ENCODE data around the gene IFNA1.
"Not testable (repeated sequence)": the region's sequence is repeated elsewhere in the genome, so short reads cannot be mapped to it uniquely, and the experiment has no call there.

IFNA1 gene

GRCh38 chr9:21413151-21413550, 27.1 kb upstream of the IFNA1 start:
- H3K4me3 ChIP-seq, result no peak overlapping the region
- H3K27me3 ChIP-seq, result no peaks in the 10 kb centered on the region
- TF ChIP-seq Cebpa-rat (IDR thresholded peaks at IDR 0.05), result no peak
- no peaks in the 10 kb centered on the region for H3K9me3 ChIP-seq
- H4K20me1 ChIP-seq, result no peaks in the 10 kb centered on the region
- no peak overlapping the region for H3K9ac ChIP-seq
- peak overlapping the region; percentile 77 for H3K4me2 ChIP-seq
- no peak overlapping the region for H3K27ac ChIP-seq
- H3K4me1 ChIP-seq, result peaks cover 52% of the 10 kb centered on the region
- H3K36me3 ChIP-seq, result no peaks in the 10 kb centered on the region

- H3K9ac ChIP-seq, result no peak overlapping the region
- no peak for TF ChIP-seq Cebpa-rat (IDR thresholded peaks at IDR 0.05)
- H3K27me3 ChIP-seq, result no peaks in the 10 kb centered on the region
- peaks cover 57% of the 10 kb centered on the region for H3K4me1 ChIP-seq
- H3K4me2 ChIP-seq, result peak overlapping the region; percentile 77
- no peaks in the 10 kb centered on the region for H3K36me3 ChIP-seq
- no peaks in the 10 kb centered on the region for H4K20me1 ChIP-seq
- no peak overlapping the region for H3K4me3 ChIP-seq
- no peaks in the 10 kb centered on the region for H3K9me3 ChIP-seq
- H3K27ac ChIP-seq, result no peak overlapping the region
Observed at GRCh38 chr9:21413624-21414023, 26.6 kb upstream of the IFNA1 start.

GRCh38 chr9:21414220-21414940, 25.9 kb upstream of the IFNA1 start:
- Histone ChIP-seq H3K27me3 (no peaks in the 10 kb centered on the region), H3K27ac (no peak overlapping the region), H3K4me2 (peak overlapping the region; percentile 77), H3K4me3 (no peak overlapping the region), H3K9ac (no peak overlapping the region), H3K36me3 (no peaks in the 10 kb centered on the region), H4K20me1 (no peaks in the 10 kb centered on the region), H3K4me1 (peaks cover 58% of the 10 kb centered on the region), H3K9me3 (no peaks in the 10 kb centered on the region)
- TF ChIP-seq Cebpa-rat (IDR thresholded peaks at IDR 0.05), result no peak

DNA sequence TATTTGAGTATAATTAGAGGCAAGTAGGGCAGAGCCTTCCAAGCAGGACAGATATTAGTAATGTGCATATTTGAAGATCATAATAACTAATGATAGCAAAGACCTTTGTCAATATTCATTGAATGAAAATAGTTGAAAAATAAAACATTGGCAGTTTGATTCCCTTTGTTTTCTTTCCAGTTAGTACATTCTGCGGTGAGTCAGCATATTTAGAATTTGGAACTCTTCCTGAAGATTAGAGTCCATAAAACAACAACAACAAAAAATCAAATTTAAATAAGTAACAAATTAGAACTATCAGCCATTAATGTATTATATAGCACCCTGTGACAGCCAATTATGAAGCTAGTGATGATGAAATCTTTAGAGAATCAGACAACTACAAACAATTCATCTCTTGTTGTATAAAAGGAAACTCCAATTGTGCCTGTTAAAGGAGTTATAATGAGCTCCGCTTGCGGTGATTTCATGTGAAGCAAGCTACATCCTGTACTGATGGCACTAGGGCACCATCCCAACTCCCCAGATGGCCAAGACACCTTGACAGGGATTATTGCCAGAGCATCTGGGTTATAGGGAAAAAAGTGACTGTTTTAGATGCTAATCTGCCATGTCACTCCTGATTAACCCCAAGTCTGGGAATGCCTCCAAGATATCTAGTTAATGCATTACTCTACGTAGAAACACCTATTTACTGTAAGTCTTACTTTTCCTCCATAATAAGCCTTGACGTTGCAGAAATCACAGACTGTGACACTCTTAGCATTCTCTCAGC, 24.6 kb upstream of the IFNA1 start:
- H3K9ac ChIP-seq, result no peak overlapping the region
- H3K4me1 ChIP-seq, result peaks cover 66% of the 10 kb centered on the region
- H3K36me3 ChIP-seq, result no peaks in the 10 kb centered on the region
- H3K9me3 ChIP-seq, result no peaks in the 10 kb centered on the region
- H3K4me2 ChIP-seq, result no peak overlapping the region
- H3K27ac ChIP-seq, result no peak overlapping the region
- no peak for TF ChIP-seq Cebpa-rat (IDR thresholded peaks at IDR 0.05)
- no peaks in the 10 kb centered on the region for H3K27me3 ChIP-seq
- H3K4me3 ChIP-seq, result no peak overlapping the region
- H4K20me1 ChIP-seq, result no peaks in the 10 kb centered on the region

GRCh38 chr9:21428235-21428634, 12.0 kb upstream of the IFNA1 start:
- Histone ChIP-seq H3K27me3 (no peaks in the 10 kb centered on the region), H3K9ac (no peak overlapping the region), H3K9me3 (peaks cover 6% of the 10 kb centered on the region; the same call in 1 of the 2 replicates), H4K20me1 (no peaks in the 10 kb centered on the region), H3K4me3 (no peak overlapping the region), H3K36me3 (no peaks in the 10 kb centered on the region), H3K27ac (no peak overlapping the region), H3K4me1 (no peaks in the 10 kb centered on the region), H3K4me2 (no peak overlapping the region)
- TF ChIP-seq Cebpa-rat (IDR thresholded peaks at IDR 0.05), result no peak

DNA sequence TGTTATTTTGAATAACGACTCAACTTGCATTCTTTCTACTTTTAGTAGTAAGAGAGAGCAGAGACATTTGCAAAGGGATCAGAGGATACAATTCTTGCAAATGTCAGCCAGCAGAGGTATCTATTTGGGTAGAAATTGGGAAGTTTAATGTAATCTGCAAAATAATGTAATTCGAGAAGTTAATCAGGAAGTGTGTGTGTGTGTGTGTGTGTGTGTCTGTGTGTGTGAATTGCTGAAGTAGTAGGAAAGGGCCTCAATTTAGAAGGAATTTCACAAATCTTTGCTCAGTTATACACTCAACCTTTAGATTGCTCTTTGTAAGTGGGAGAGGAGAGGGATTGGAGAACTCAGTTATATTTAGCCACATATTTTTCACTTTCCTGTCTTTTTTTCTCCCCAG, 11.0 kb upstream of the IFNA1 start:
- TF ChIP-seq Cebpa-rat (IDR thresholded peaks at IDR 0.05), result no peak
- H3K4me1 ChIP-seq, result no peaks in the 10 kb centered on the region
- H3K4me3 ChIP-seq, result no peak overlapping the region
- H3K27ac ChIP-seq, result no peak overlapping the region
- no peaks in the 10 kb centered on the region for H3K27me3 ChIP-seq
- H3K9me3 ChIP-seq, result peaks cover 3% of the 10 kb centered on the region; the same call in 1 of the 2 replicates
- H3K9ac ChIP-seq, result no peak overlapping the region
- H4K20me1 ChIP-seq, result no peaks in the 10 kb centered on the region
- H3K36me3 ChIP-seq, result no peaks in the 10 kb centered on the region
- no peak overlapping the region for H3K4me2 ChIP-seq

GRCh38 chr9:21432672-21433425, 7.4 kb upstream of the IFNA1 start:
- TF ChIP-seq Cebpa-rat (IDR thresholded peaks at IDR 0.05), result no peak
- H3K36me3 ChIP-seq, result no peaks in the 10 kb centered on the region
- no peaks in the 10 kb centered on the region for H3K27me3 ChIP-seq
- H3K4me3 ChIP-seq, result no peak overlapping the region
- no peaks in the 10 kb centered on the region for H4K20me1 ChIP-seq
- H3K9me3 ChIP-seq, result no peaks in the 10 kb centered on the region
- H3K27ac ChIP-seq, result no peak overlapping the region
- no peak overlapping the region for H3K9ac ChIP-seq
- H3K4me2 ChIP-seq, result no peak overlapping the region
- H3K4me1 ChIP-seq, result no peaks in the 10 kb centered on the region

GRCh38 chr9:21434202-21435014, 5.8 kb upstream of the IFNA1 start:
- Histone ChIP-seq H4K20me1 (no peaks in the 10 kb centered on the region), H3K27me3 (no peaks in the 10 kb centered on the region), H3K27ac (no peak overlapping the region), H3K4me2 (no peak overlapping the region), H3K4me3 (no peak overlapping the region), H3K4me1 (no peaks in the 10 kb centered on the region), H3K9ac (no peak overlapping the region), H3K36me3 (no peaks in the 10 kb centered on the region), H3K9me3 (no peaks in the 10 kb centered on the region)
- no peak for TF ChIP-seq Cebpa-rat (IDR thresholded peaks at IDR 0.05)

DNA sequence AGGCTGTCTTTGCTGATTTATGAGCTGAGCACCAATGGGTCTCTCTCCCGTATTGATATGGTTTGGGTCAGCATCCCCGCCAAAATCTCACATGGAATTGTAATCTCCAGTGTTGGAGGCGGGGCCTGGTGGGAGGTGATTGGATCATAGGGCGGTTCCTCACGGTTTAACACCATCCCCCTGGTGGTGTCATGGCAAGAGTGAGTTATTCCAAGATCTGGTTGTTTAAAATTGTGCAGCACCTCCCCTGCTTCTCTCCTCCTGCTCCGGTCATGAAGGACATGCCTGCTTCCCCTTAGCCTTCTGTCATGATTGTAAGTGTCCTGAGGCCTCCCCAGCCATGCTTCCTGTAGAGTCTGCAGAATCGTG, 5.2 kb upstream of the IFNA1 start:
- not testable (repeated sequence) for H3K9me3 ChIP-seq, H3K9ac ChIP-seq, H3K27ac ChIP-seq, H4K20me1 ChIP-seq, H3K36me3 ChIP-seq, H3K4me3 ChIP-seq, H3K4me2 ChIP-seq, H3K27me3 ChIP-seq, H3K4me1 ChIP-seq

All from BLaER1 (cell line).